Endodermal cell (in vitro differentiated cells): Measurements from ENCODE around the gene POU2AF1. TPM values are rescaled to one million over a fixed set of nuclear protein-coding genes. Genes with fewer than 3 reads are reported as not detected.
A peak's percentile ranks its signal among the peaks of the same experiment; 100 is the strongest.
"Not testable (repeated sequence)": the region's sequence is repeated elsewhere in the genome, so short reads cannot be mapped to it uniquely, and the experiment has no call there.

Experiments used
- DNase-seq: peaks from one replicate; pipeline ENCODE4 v3.0.0-alpha.2; 2017
- H3K27ac ChIP-seq: 2 replicates; pipeline ENCODE4 v1.5.1; 2013; ENCODE audit warnings: mild to moderate bottlenecking, low read depth, low read length, moderate library complexity
- H3K27me3 ChIP-seq: 2 replicates; pipeline ENCODE4 v1.6.1; 2013; ENCODE audit warnings: mild to moderate bottlenecking, low read length, moderate library complexity; ENCODE audit not compliant: insufficient read depth, control insufficient read depth, poor library complexity, severe bottlenecking
- H3K36me3 ChIP-seq: 2 replicates; pipeline ENCODE4 v1.7.0; 2013; ENCODE audit warnings: mild to moderate bottlenecking, low read length, moderate library complexity; ENCODE audit not compliant: control insufficient read depth, insufficient read depth
- H3K4me1 ChIP-seq: one replicate; pipeline ENCODE4 v1.7.0; 2013; ENCODE audit warnings: low read length; ENCODE audit not compliant: control insufficient read depth, insufficient read depth
- H3K4me3 ChIP-seq: 2 replicates; pipeline ENCODE4 v1.5.1; 2013; ENCODE audit warnings: mild to moderate bottlenecking, low read length, moderate library complexity
- H3K9ac ChIP-seq: 2 replicates; pipeline ENCODE4 v1.6.1; 2013; ENCODE audit warnings: mild to moderate bottlenecking, low read length, moderate library complexity; ENCODE audit not compliant: poor library complexity, severe bottlenecking; ENCODE audit errors: extremely low read depth
- H3K9me3 ChIP-seq: 2 replicates; pipeline ENCODE4 v1.6.1; 2013; ENCODE audit warnings: mild to moderate bottlenecking, low read length, moderate library complexity; ENCODE audit not compliant: control insufficient read depth
- H3K27ac Mint-ChIP-seq: 2 replicates; pipeline ENCODE4 v1.8.0; 2020; ENCODE audit warnings: mixed read lengths
- H3K27me3 Mint-ChIP-seq: 2 replicates; pipeline ENCODE4 v1.8.0; 2021; ENCODE audit warnings: mild to moderate bottlenecking, mixed read lengths; ENCODE audit not compliant: insufficient read depth
- H3K36me3 Mint-ChIP-seq: 2 replicates; pipeline ENCODE4 v1.8.0; 2020; ENCODE audit warnings: low read depth, mixed read lengths
- H3K4me1 Mint-ChIP-seq: 2 replicates; pipeline ENCODE4 v1.8.0; 2020; ENCODE audit warnings: mixed read lengths
- H3K4me3 Mint-ChIP-seq: 2 replicates; pipeline ENCODE4 v1.8.0; 2020; ENCODE audit warnings: mild to moderate bottlenecking, moderate library complexity, mixed read lengths
- H3K9me3 Mint-ChIP-seq: 2 replicates; pipeline ENCODE4 v1.8.0; 2020; ENCODE audit warnings: mild to moderate bottlenecking, mixed read lengths
- CTCF ChIP-seq: fragments of 200-600 bp; sonication (generic); conservative IDR thresholded peaks from 2 replicates; pipeline ENCODE4 v1.5.0; 2021; ENCODE audit warnings: antibody characterized with exemption, mild to moderate bottlenecking
- WGBS, 2 experiments: methylation state at CpG; one replicate each; pipeline versions ENCODE4 v1.1.5 to v1.1.7; 2013; ENCODE audit warnings: missing lambda C conversion rate in 2 of 2, mixed read lengths in 1 of 2; ENCODE audit not compliant: insufficient coverage in 1 of 2, insufficient read length in 1 of 2; 5-methylcytosine and 5-hydroxymethylcytosine counted together
- total RNA-seq, 2 donors: library from RNA; stranded (reverse); fragmentation: NEBNext Ultra II Directional in 1 of 2; extraction: Animal tissue kit (Norgen Biotek cat#: 25700) in 1 of 2; gene quantifications; 2 replicates in 1 of 2; 3 replicates in 1 of 2; pipeline ENCODE4 v1.2.1, GENCODE V29; 2021

Gene POU2AF1
- total RNA-seq, 2 donors from 2014 or later: 0.46 to 0.77 TPM

- H3K27ac Mint-ChIP-seq: no peak overlapping the region
- no peaks in the 10 kb centered on the region for H3K36me3 ChIP-seq
- H3K9me3 ChIP-seq: no peaks in the 10 kb centered on the region
Observed at GRCh38 chr11:111395749-111396148, 16.7 kb upstream of the POU2AF1 start.

GRCh38 chr11:111395081-111395480 lies 16.0 kb upstream of the POU2AF1 start:
- Mint-ChIP-seq H3K36me3 (no peaks in the 10 kb centered on the region), H3K4me3 (no peak overlapping the region), H3K27ac (no peak overlapping the region), H3K4me1 (peaks cover 2% of the 10 kb centered on the region), H3K9me3 (no peaks in the 10 kb centered on the region), H3K27me3 (no peaks in the 10 kb centered on the region)
- no peaks in the 10 kb centered on the region for H3K4me1 ChIP-seq
- H3K27ac ChIP-seq: no peak overlapping the region
- no peaks in the 10 kb centered on the region for H3K36me3 ChIP-seq
- no peaks in the 10 kb centered on the region for H3K27me3 ChIP-seq
- peak; percentile 64 for DNase-seq
- no peak overlapping the region for H3K4me3 ChIP-seq
- WGBS, 2 experiments: 84% methylated on average over 7 of the region's 7 CpGs; no CpG with 5 or more reads in 1 of the 2 experiments
- H3K9me3 ChIP-seq: no peaks in the 10 kb centered on the region
- TF ChIP-seq CTCF: no peak
- no peak overlapping the region for H3K9ac ChIP-seq

More at GRCh38 chr11:111395749-111396148, 16.7 kb upstream of the POU2AF1 start:
- H3K9me3 Mint-ChIP-seq: no peaks in the 10 kb centered on the region
- H3K4me3 ChIP-seq: no peak overlapping the region
- no peak for TF ChIP-seq CTCF
- H3K36me3 Mint-ChIP-seq: no peaks in the 10 kb centered on the region
- no peaks in the 10 kb centered on the region for H3K27me3 Mint-ChIP-seq
- no peaks in the 10 kb centered on the region for H3K4me1 ChIP-seq
- peaks cover 6% of the 10 kb centered on the region for H3K4me1 Mint-ChIP-seq
- H3K27ac ChIP-seq: no peak overlapping the region
- WGBS, 2 experiments: 87 to 96% methylated on average over 5 to 7 of the region's 7 CpGs
- H3K27me3 ChIP-seq: no peaks in the 10 kb centered on the region
- H3K9ac ChIP-seq: no peak overlapping the region
- no peak overlapping the region for H3K4me3 Mint-ChIP-seq
- no peak for DNase-seq

DNA sequence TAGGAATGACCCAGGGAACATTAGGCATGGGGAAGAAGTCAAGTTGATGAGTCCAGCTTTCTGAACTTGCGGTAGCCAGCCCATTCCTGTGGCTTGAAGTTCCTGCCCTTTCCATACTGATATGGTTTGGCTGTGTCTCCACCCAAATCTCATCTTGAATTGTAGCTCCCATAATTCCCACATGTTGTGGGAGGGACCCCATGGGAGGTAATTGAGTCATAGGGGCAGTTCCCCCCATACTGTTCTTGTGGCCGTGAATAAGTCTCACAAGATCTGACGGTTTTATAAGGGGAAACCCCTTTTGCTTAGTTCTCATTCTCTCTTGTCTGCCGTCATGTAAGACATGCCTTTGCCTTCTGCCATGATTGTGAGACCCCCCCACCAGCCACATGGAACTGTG lies 15.1 kb upstream of the POU2AF1 start:
- not testable (repeated sequence) for H3K9me3 Mint-ChIP-seq

GRCh38 chr11:111393585-111393984 lies 14.5 kb upstream of the POU2AF1 start:
- no peak overlapping the region for H3K4me3 ChIP-seq
- H3K27ac ChIP-seq: no peak overlapping the region
- Mint-ChIP-seq H3K27ac (no peak overlapping the region), H3K9me3 (no peaks in the 10 kb centered on the region), H3K36me3 (no peaks in the 10 kb centered on the region), H3K4me3 (no peak overlapping the region), H3K27me3 (no peaks in the 10 kb centered on the region), H3K4me1 (peaks cover 2% of the 10 kb centered on the region)
- no peak for TF ChIP-seq CTCF
- H3K9ac ChIP-seq: no peak overlapping the region
- H3K36me3 ChIP-seq: no peaks in the 10 kb centered on the region
- no peak for DNase-seq
- H3K9me3 ChIP-seq: no peaks in the 10 kb centered on the region
- H3K27me3 ChIP-seq: no peaks in the 10 kb centered on the region
- no peaks in the 10 kb centered on the region for H3K4me1 ChIP-seq

More for the DNA sequence above, 15.1 kb upstream of the POU2AF1 start:
- H3K4me1 Mint-ChIP-seq, H3K27ac ChIP-seq, H3K4me3 Mint-ChIP-seq, H3K27me3 Mint-ChIP-seq, H3K4me3 ChIP-seq, H3K27me3 ChIP-seq, H3K36me3 ChIP-seq, H3K4me1 ChIP-seq, H3K36me3 Mint-ChIP-seq, H3K9ac ChIP-seq, H3K9me3 ChIP-seq, H3K27ac Mint-ChIP-seq, DNase-seq: not testable (repeated sequence)
- 65 to 83% methylated on average over 2 to 4 of the region's 4 CpGs for whole genome bisulfite sequencing, 2 experiments
